ENCODE data around the gene KCNG2. TPM values are rescaled to one million over a fixed set of nuclear protein-coding genes. Genes with fewer than 3 reads are reported as not detected.

KCNG2 gene
- polyA plus RNA-seq, 1 donor from 2014 or later: not detected

GRCh38 chr18:79786786-79787526, 10.8 kb upstream of the KCNG2 start:
- Histone ChIP-seq H3K79me2 (replicated peaks; ENCODE audit: insufficient read depth, low read length) (no peaks in the 10 kb centered on the region), H3K9me2 (ENCODE audit: insufficient read depth, low read length) (no peaks in the 10 kb centered on the region), H3K9me3 (ENCODE audit: low read length) (peaks cover 4% of the 10 kb centered on the region), H2AFZ (ENCODE audit: low read depth, low read length) (no peak overlapping the region), H3K4me2 (ENCODE audit: low read length) (no peak overlapping the region), H3K4me3 (ENCODE audit: low read length) (no peak overlapping the region), H3F3A (ENCODE audit: insufficient read depth, low read length, poor library complexity, severe bottlenecking) (no peaks in the 10 kb centered on the region), H3K27me3 (ENCODE audit: insufficient read depth, low read depth, low read length) (peaks cover 37% of the 10 kb centered on the region), H4K20me1 (ENCODE audit: insufficient read depth) (no peaks in the 10 kb centered on the region), H3K27ac (ENCODE audit: low read length) (no peak overlapping the region), H3K36me3 (ENCODE audit: insufficient read depth, low read length) (no peaks in the 10 kb centered on the region), H3K9ac (ENCODE audit: low read length) (no peak overlapping the region)
- TF ChIP-seq POLR2AphosphoS5 (IDR thresholded peaks at IDR 0.05): no peak
- TF ChIP-seq RAD21 (conservative IDR thresholded peaks at IDR 0.05): no peak
- TF ChIP-seq EP300 (conservative IDR thresholded peaks at IDR 0.05; ENCODE audit: poor library complexity, severe bottlenecking): no peak
- no peak for TF ChIP-seq MXI1 (conservative IDR thresholded peaks at IDR 0.05; ENCODE audit: poor library complexity, severe bottlenecking)
- TF ChIP-seq EZH2 (IDR thresholded peaks at IDR 0.05; ENCODE audit: borderline replicate concordance, insufficient read depth, low read length, poor library complexity, severe bottlenecking): no peak
- TF ChIP-seq REST (IDR thresholded peaks at IDR 0.05; ENCODE audit: borderline replicate concordance): no peak
- no peak for TF ChIP-seq TAF1 (IDR thresholded peaks at IDR 0.05; ENCODE audit: low read depth)
- TF ChIP-seq CTCF (IDR thresholded peaks at IDR 0.05; ENCODE audit: poor library complexity, severe bottlenecking): no peak
- no peak for TF ChIP-seq SMC3 (conservative IDR thresholded peaks at IDR 0.05; ENCODE audit: poor library complexity)

GRCh38 chr18:79787527-79787864, 10.2 kb upstream of the KCNG2 start:
- H3K9me2 ChIP-seq (ENCODE audit: insufficient read depth, low read length): no peaks in the 10 kb centered on the region
- H2AFZ ChIP-seq (ENCODE audit: low read depth, low read length): no peak overlapping the region
- no peak overlapping the region for H3K9ac ChIP-seq (ENCODE audit: low read length)
- peaks cover 4% of the 10 kb centered on the region for H3K9me3 ChIP-seq (ENCODE audit: low read length)
- no peaks in the 10 kb centered on the region for H3K36me3 ChIP-seq (ENCODE audit: insufficient read depth, low read length)
- no peaks in the 10 kb centered on the region for H4K20me1 ChIP-seq (ENCODE audit: insufficient read depth)
- H3K4me2 ChIP-seq (ENCODE audit: low read length): no peak overlapping the region
- no peaks in the 10 kb centered on the region for H3F3A ChIP-seq (ENCODE audit: insufficient read depth, low read length, poor library complexity, severe bottlenecking)
- no peak overlapping the region for H3K4me3 ChIP-seq (ENCODE audit: low read length)
- no peak overlapping the region for H3K27ac ChIP-seq (ENCODE audit: low read length)
- H3K27me3 ChIP-seq (ENCODE audit: insufficient read depth, low read depth, low read length): peaks cover 37% of the 10 kb centered on the region
- TF ChIP-seq MXI1 (conservative IDR thresholded peaks at IDR 0.05; ENCODE audit: poor library complexity, severe bottlenecking) (no peak), POLR2AphosphoS5 (IDR thresholded peaks at IDR 0.05) (no peak), RAD21 (conservative IDR thresholded peaks at IDR 0.05) (no peak), CTCF (IDR thresholded peaks at IDR 0.05; ENCODE audit: poor library complexity, severe bottlenecking) (no peak), EP300 (conservative IDR thresholded peaks at IDR 0.05; ENCODE audit: poor library complexity, severe bottlenecking) (no peak), SMC3 (conservative IDR thresholded peaks at IDR 0.05; ENCODE audit: poor library complexity) (no peak), EZH2 (IDR thresholded peaks at IDR 0.05; ENCODE audit: borderline replicate concordance, insufficient read depth, low read length, poor library complexity, severe bottlenecking) (no peak), TAF1 (IDR thresholded peaks at IDR 0.05; ENCODE audit: low read depth) (no peak), REST (IDR thresholded peaks at IDR 0.05; ENCODE audit: borderline replicate concordance) (no peak)
- H3K79me2 ChIP-seq (replicated peaks; ENCODE audit: insufficient read depth, low read length): no peaks in the 10 kb centered on the region
